WERI-Rb-1 (cell line): ENCODE measurements around the gene POLR2E.

Experiments used
- DNase-seq: peaks from one replicate; pipeline ENCODE4 v3.0.0-alpha.2; 2020
- H3K27ac ChIP-seq: fragments of 250-450 bp; sonication (Bioruptor Pico); 2 replicates; pipeline ENCODE4 v1.5.1; 2020; ENCODE audit warnings: mild to moderate bottlenecking, moderate library complexity
- H3K27me3 ChIP-seq: fragments of 250-450 bp; sonication (Bioruptor Pico); 2 replicates; pipeline ENCODE4 v1.5.1; 2021; ENCODE audit warnings: mild to moderate bottlenecking, low read depth, moderate library complexity; ENCODE audit not compliant: insufficient read depth, severe bottlenecking
- H3K36me3 ChIP-seq: fragments of 250-450 bp; sonication (Bioruptor Pico); 2 replicates; pipeline ENCODE4 v1.5.1; 2020; ENCODE audit warnings: mild to moderate bottlenecking, moderate library complexity
- H3K4me3 ChIP-seq: 2 replicates; pipeline ENCODE4 v1.5.1; 2011; ENCODE audit warnings: low read depth, mild to moderate bottlenecking, control low read depth, low read length
- H3K9me3 ChIP-seq: fragments of 250-450 bp; sonication (Bioruptor Pico); 2 replicates; pipeline ENCODE4 v1.5.1; 2021; ENCODE audit warnings: mild to moderate bottlenecking, moderate library complexity; ENCODE audit not compliant: severe bottlenecking
- TF ChIP-seq, protein P1 (sequence below): IDR thresholded peaks from 2 replicates; pipeline ENCODE4 v1.5.1; 2011; ENCODE audit warnings: low read depth, mild to moderate bottlenecking, control low read depth, inconsistent platforms, low read length

The POLR2E gene

DNA sequence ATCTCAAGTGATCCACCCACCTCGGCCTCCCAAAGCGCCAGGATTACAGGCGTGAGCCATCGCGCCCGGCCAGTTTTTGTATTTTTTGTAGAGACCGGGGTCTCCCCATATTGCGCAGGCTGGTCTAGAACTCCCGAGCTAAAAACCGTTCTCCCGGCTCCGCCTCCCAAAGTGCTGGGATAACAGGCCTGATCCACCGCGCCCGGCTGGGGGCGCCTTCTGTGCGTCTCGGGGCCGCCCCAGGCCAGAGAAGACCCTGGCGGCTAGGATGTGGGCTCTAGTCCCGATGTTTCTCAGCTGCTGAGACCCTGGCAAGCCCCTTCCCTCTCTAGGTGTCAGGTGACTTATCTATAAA is 24.6 kb downstream of the POLR2E start:
- Histone ChIP-seq H3K27ac (no peak overlapping the region), H3K4me3 (no peak overlapping the region), H3K27me3 (no peaks in the 10 kb centered on the region), H3K9me3 (no peaks in the 10 kb centered on the region), H3K36me3 (no peaks in the 10 kb centered on the region; the same call in 1 of the 2 replicates)
- TF ChIP-seq, protein P1, sequence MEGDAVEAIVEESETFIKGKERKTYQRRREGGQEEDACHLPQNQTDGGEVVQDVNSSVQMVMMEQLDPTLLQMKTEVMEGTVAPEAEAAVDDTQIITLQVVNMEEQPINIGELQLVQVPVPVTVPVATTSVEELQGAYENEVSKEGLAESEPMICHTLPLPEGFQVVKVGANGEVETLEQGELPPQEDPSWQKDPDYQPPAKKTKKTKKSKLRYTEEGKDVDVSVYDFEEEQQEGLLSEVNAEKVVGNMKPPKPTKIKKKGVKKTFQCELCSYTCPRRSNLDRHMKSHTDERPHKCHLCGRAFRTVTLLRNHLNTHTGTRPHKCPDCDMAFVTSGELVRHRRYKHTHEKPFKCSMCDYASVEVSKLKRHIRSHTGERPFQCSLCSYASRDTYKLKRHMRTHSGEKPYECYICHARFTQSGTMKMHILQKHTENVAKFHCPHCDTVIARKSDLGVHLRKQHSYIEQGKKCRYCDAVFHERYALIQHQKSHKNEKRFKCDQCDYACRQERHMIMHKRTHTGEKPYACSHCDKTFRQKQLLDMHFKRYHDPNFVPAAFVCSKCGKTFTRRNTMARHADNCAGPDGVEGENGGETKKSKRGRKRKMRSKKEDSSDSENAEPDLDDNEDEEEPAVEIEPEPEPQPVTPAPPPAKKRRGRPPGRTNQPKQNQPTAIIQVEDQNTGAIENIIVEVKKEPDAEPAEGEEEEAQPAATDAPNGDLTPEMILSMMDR = no peak
- DNase-seq = no peak

DNA sequence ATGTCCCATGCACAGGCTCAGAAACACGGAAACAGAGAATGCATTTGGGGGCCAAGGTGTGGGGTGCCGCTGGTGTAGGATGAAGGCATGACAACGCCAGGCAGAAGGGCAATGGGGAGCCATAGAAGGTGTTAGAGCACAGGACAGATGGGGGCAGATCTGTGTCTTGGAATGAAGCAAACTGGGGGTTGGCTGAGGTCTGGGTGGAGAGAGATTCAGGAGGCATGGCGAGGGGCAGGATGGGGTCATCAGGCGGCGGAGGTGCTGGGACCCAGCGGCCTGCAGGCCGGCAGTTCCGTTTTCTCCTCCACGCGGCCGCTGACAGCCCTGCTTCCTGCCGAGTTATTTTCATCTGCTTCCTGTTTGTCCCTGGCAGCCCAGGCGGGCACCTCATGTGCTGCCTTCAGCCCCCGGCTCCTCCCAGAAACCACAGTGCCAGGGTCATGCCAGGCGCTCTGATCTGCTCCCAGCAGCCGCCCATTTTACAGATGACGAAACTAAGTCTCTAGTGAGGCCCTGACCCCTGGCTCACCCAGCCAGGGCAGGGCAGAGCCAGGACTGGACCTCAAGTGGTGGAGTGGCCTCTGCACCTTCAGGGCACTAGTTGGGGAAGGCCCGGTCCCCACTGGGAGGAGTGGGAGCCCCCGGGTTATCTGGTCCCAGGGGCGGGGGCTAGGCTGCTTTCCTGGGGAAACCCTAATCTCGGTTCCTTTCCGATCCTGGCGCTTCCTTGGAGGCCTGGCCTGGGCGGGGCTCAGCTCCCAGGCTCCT is 26.0 kb downstream of the POLR2E start:
- Histone ChIP-seq H3K9me3 (no peaks in the 10 kb centered on the region), H3K27me3 (no peaks in the 10 kb centered on the region), H3K36me3 (no peaks in the 10 kb centered on the region; the same call in none of the 2 replicates), H3K4me3 (no peak overlapping the region), H3K27ac (no peak overlapping the region)
- no peak for DNase-seq
- TF ChIP-seq, protein P1 = no peak

DNA sequence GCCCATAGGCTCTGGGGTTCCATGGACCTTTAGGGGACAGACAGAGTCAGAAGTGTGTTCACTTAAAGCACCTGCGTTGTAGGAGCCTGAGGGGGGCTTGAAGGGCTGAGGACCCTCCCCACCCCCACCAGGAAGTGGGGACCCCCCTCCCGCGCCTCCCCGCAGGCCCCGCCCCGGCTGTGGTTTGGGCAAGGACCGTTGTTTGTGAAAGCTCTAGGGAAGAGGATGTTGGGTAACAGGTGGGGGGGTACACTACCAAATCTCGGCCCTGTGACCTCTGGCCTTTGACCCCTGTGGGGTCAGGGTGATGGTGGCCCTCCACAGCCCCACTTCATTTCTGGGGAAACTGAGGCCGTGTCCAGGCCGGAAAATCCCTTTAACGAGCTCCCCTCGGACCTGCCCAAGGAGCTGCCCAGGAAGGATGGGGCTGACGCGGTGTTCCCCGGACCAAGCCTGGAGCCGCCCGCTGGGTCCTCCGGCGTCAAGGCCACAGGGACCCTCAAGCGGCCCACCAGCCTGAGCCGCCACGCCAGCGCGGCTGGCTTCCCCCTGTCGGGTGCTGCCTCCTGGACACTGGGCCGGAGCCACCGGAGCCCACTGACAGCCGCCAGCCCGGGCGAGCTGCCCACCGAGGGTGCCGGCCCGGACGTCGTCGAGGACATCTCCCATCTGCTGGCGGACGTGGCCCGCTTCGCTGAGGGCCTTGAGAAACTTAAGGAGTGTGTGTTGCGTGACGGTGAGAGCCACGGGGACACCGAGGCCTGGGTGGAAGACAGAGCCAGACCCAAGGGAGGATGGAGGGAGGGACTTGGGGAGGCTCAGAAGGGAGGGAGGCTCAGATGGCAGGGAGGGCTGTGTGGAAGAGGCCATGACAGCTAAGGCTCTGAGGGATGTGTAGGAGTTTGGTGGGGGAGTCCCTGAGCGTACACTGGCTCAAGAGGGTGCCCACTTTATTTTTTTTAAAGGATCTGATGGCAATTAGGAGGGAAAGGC is 26.9 kb downstream of the POLR2E start:
- peaks cover 6% of the 10 kb centered on the region for H3K36me3 ChIP-seq
- no peak overlapping the region for H3K27ac ChIP-seq
- DNase-seq = no peak

DNA sequence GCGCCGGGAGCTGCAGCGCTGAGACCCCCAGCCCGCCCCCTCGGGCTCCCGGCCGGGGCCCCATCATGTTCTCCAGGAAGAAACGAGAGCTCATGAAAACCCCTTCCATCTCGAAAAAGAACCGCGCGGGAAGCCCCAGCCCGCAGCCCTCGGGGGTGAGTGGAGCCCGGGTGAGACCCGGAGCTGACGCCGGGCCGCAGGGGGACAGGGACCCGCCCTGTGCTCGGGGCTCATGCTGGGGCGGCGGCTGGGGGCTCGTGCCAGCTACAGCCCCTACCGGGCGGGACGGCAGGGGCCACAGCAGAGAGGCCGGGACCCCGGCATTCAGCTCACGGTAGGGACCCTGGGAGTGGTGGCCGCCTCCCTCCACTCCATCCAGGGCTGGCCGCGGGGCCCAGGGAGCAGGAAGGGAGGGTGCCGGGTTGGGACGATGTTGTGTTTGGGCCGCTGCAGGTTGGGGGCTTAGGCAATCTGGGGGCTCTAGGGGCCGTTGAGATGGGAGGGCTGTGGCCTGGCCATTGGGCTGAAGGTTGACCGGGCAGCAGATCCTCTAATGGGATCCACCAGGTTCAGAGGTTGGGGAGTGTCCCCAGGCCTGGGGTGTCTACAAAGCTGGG is 27.7 kb downstream of the POLR2E start:
- no peaks in the 10 kb centered on the region for H3K27me3 ChIP-seq
- peaks cover 7% of the 10 kb centered on the region for H3K36me3 ChIP-seq
- TF ChIP-seq, protein P1 = no peak
- DNase-seq = no peak
- H3K9me3 ChIP-seq = peaks cover 2% of the 10 kb centered on the region
- H3K4me3 ChIP-seq = peak overlapping the region; percentile 63
- H3K27ac ChIP-seq = no peak overlapping the region

More for the DNA sequence above, 26.9 kb downstream of the POLR2E start:
- Histone ChIP-seq H3K9me3 (peaks cover 2% of the 10 kb centered on the region), H3K4me3 (no peak overlapping the region; the same call in 1 of the 2 replicates), H3K27me3 (no peaks in the 10 kb centered on the region)
- TF ChIP-seq, protein P1 = no peak

DNA sequence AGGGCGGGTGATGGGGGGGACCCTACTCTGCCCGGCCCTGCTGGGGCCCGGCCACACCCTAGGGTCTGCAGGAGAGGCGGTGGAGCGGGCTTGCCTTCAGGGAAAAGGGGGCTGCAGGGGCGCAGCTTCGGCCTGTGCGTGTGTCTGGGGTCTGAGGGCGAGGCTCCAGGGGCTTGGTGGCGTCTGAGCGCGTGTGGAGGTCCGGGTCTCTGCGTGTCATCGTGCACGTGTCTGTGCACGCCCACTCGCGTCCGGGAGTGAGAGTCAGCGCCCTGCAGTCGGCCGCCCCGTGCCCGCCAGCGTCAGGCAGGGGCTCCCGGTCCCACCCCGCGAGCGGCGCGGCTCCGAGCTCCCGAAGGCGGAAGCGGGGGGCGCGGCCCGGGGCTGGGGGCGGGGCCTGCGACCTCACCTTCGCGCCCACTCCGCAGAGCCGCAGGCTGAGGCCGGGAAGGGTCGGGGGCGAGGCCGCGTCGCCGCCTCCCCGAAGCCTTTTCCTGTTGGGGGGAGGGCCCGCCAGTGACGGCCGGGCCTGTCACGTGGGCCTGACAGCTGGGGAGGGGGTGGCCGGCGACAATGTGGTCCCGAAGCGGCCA is 28.3 kb downstream of the POLR2E start, which contains the start of gene ARHGAP45:
Gene ARHGAP45, plus strand, starts transcription at position 420 of the 593 bp plus-strand sequence. CDS start 239 bp downstream, outside the sequence.
- peak; percentile 54 for DNase-seq
- Histone ChIP-seq H3K27ac (no peak within 1 kb of the TSS), H3K9me3 (peaks cover 2% of the 10 kb centered on the region), H3K36me3 (peaks cover 13% of the 10 kb centered on the region), H3K4me3 (peak within 1 kb of the TSS; percentile 63), H3K27me3 (no peaks in the 10 kb centered on the region)
- TF ChIP-seq, protein P1 = no peak
